Forelimb muscle (tissue), 1 donor: ENCODE results near the gene CEP164. TPM values are rescaled to one million over a fixed set of nuclear protein-coding genes. Genes with fewer than 3 reads are reported as not detected.
"Not testable (repeated sequence)": the region's sequence is repeated elsewhere in the genome, so short reads cannot be mapped to it uniquely, and the experiment has no call there.

Experiments
- DNase-seq: peaks from one replicate; pipeline ENCODE4 v3.0.0-alpha.2; 2013; ENCODE audit warnings: low read depth
- polyA plus RNA-seq: library from polyadenylated mRNA; unstranded; fragments of 120-200 nt; gene quantifications from one replicate; pipeline ENCODE4 v1.2.1, GENCODE V29; 2013; ENCODE audit not compliant: insufficient read length

CEP164 gene
- polyA plus RNA-seq, 1 donor: 13.7 TPM

DNA sequence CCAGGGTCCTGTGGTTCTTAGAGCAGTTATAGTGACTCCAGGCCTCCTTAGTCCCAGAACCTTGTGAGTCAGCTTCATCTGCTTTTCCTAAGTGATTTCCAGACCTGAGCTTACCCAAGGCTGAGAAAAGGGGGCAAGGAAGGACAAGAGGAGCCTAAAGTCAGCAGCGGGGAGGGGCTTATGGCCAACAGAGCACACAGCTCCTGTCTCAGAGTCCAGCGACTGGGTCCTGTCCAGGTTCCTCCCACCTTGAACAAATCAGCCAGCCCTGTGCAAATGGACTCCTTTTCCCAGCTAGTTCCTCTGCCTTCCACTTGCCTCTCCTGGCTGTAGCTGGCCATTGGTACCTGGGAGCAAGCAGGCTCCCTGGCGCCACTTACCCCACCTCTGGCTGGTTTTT is 22.5 kb upstream of the CEP164 start:
- DNase-seq: no peak

DNA sequence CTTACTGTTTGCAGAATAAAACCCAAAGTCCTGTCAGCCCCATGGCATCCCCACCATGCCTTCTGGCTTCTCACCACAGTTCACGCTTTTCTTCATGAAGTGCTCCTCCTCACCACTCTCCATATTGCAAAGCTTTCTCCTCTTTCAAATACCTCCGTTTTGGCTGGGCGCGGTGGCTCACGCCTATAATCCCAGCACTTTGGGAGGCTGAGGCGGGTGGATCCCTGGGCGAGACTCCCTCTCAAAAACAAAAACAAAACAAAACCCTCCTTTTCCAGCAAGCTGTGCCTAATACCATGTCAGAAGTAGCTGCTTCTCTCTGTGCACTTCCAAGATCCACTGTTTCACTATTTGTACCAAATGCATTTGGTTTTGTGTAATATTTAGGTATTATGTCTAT is 18.3 kb upstream of the CEP164 start:
- DNase-seq: no peak

DNA sequence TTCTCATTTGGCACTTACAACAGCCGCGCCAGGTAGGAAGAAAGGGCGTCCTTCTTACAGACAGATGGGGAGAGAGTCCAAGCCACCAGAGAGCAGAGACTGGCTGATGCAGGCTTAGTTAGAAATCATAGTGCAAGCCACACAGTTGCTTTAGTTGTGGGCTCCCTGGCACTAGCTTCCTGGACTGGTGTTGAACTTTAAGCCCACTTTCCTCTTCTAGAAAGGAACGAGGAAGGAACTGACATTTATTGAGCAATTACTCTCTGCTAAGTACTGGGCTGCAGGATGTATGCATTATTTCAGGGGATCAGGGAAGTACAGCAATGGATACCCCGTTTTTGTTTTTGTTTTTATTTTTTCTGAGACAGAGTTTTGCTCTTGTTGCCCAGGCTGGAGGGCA is 14.6 kb upstream of the CEP164 start:
- no peak for DNase-seq

DNA sequence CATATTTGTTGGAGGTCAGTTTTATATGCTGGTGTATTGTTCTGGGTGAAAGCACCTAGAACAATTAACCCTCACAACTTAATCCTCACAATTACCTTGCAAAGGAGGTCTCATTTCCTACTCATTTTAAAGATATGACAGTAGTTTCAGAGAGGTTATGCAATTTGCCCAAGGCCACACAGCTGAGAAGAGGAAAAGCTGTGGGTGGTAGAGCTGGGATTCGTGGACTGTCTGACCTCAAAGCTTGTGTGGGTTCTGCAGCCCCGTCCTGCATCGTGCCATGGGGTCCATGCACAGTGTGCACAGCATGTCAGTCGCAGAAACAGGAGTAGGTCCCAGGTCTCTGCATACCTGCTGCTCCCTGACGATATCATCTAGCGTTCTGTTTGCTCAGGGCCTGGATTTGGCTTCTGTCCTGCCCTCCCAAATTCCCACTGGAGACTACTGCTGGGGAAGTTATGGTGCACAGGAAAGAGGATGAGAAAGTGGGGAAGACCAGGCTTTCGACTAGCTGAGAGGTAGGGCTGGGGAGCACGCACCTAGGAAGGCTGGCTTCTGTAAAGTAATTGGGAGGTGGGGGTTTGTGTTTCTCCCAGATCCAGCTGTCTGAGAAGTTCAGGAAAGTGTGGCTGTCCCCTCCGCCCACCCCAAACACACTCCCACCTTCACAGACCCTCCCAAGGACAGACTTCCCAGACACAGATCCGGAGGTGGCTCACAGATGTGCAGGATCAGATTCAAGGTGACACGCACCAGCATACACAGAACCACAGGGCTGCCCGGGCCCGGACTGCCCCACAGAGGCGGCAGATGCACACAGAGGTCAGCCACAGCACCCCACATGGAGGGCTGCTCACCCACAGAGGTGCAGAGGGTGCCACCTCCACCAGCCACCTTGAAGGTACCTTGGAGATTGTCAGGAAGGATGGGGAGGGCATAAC is 13.6 kb upstream of the CEP164 start:
- no peak for DNase-seq

DNA sequence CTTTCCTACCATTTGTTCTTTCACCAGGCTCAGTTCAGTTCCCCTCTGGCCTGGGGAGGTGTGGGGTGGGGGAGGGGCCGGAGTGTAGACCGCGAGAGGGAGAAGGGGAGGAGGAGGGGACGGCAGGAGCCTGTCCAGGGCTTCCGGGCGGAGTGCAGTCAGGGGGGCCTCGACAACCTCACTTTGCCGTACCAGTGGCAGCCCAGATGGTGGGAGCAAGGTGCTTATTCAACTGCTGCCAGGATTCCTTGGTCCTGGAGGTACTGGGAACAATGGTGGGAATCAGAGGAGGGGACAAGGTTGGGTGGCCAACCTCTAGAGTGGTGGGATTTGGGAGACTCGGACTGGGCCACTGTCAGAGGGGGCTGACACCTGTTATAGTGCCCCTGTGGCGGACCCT is 12.8 kb upstream of the CEP164 start:
- DNase-seq: no peak

DNA sequence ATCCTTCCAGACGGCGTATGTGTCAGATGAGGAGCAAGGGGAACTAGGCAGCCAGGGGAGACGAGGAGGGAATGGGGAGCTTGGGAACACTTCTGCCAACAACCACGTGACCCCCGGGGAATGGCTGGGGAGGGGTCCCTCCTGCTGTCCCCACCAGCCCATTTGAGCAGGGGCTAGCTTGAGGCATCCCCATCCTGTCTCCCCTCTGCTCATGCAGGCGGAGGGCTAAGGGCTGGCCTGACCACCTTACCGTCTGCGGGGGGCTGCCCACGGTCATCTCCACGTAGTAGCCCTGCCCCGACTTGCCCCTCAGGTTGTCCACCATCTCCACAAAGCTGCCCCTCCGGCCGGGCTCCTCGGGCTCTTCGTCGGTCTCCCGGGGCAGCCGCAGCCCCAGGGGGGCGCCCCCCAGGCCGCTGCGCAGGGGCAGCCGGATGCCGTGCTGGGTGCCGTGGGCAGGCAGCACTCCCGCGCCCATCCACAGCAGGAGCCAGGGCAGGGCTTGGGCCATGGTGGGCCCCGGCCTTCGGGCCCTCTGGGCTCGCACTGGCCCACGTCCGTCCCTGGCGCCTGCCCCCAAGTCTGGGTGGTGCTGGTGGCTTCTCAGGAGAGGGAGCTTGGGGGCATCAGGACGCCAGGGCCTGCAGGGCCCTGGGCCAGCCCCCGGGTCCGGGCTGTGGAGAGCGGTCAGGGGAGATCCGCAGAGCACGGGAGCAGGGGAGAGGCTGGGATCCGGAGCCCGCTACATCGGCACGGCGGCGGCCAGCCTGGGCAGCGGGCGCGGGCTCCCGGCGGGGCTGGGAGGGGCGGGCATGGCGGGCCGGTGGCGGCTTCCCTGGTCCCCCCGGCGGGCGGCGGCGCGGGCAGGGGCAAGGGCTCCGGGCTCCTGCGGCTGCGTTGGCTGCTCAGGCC is 12.1 kb upstream of the CEP164 start:
- DNase-seq: no peak

DNA sequence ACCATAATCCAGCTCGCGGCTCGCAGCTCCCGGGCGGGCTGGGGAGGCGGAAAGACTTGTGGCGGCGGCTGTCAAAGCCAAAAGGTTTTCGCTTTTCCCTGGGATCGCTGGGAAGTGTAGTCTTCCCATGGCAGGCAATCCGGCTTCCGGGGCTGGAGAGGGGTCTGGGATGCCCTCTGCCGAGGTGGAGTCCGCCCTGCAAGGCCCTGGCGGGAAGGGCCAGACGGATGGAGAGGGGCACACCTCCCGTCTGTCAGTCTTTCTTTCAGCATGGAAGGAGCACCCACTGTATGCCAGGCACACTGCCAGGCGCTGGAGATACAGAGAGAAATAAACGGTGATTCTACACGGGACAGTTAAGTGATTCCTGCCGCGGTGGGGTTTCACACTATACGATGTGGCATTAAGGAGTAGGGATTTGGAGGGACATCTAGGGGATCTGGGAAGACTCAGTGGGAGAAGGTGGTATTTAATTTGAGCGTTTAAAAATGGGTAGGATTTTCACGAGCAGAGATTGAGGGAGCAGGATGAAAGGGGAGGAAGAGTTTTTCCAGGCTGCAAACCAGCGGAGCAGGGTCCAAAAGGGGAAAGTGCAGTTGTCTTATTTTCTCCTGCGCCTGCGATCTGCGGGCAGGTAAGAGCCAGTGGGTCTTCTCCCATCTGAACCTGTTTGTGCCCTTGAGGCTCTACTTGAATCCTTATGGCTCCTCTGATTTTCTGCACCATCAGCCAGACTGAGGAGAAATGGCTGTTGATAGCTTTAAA is 11.3 kb upstream of the CEP164 start, which contains the start of gene BACE1:
BACE1 (minus strand) TSS at position 60 of the 765 bp plus-strand sequence. CDS start 461 bp downstream, outside the sequence.
- peak; percentile 71 for DNase-seq

DNA sequence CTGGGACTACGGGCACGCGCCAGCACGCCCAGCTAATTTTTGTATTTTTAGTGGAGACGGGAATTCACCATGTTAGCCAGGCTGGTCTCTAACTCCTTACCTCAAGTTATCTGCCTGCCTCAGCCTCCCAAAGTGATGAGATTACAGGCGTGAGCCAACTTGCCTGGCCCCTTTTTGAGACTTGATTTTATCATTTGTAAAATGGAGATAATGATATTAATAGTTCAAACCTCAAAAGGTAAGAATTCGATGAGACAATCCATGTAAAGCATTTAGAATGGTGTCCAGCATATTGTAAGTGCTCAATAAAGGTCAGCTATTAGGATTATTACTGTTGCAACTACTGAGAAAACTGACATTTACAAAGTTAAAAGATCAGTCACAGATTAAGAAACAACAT is 8.9 kb upstream of the CEP164 start:
- no peak for DNase-seq

DNA sequence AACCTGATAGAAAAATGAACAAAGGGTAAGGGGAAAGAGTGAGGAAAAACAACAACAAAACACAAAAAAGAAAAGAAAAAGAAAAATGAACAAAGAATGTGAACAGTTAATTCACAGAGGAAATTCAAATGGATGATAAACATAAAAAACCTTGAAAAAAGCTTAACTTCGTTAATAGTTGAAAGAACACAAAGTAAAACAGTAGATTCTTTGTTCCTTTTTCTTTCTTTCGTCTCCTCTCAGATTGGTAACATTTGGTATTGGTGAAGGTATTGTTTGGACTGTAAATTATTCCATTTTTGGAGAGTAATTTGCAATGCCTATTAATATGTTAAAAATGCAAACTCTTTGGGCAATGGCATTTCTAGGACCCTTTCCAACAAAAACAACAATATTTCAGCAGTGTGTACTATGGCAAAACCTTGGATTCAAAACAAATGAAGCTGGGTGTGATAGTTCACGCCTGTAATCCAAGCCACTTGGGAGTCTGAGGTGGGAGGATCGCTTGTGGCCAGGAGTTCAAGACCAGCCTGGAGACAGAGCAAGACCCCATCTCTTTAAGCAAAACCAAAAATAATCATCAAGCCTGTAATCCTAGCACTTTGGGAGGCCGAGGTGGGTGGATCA is 8.3 kb upstream of the CEP164 start:
- DNase-seq: no peak

DNA sequence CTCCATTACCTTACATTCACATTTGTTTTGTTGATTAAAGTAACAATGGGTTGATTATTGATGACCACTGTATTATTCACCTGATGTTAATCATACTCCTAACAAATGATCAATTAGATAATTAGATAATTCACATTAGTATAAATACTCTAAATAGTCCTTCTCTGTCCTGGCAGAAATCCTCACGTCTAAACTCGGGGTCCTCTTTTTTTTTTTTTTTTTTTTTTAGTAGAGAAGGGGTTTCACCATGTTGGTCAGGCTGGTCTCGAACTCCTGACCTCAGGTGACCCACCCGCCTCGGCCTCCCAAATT is 443 bp upstream of the CEP164 start:
- DNase-seq: not testable (repeated sequence)

DNA sequence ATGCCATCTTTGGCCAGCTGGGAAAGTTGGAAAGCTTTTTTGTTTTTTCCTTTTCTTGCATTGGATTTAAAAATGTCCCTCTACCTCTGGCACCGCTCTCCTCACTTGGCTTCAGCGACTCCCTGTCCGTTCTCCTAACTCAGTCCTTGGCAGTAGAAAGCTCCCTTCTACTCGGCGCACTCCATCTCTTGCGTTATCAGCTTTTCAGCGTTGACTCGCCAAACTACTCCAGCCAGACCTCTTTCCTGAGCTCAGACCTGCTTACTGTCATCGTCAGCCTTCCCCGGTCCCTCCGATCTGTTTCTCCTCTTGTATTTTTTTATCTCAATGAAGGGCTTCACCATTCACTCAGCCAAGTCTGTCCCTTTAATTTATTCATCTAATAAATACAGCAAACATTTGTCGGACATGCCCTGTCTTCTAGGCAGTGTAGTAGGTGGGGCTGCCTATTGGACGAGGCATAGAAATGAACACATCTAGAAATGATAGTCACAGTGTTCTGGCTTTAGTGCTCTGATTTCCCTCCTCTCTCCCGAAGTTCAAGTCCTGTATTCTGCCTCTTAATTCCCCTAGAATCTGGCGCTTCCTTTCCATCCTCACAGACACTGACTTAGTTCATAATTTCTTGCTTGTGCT is 839 bp downstream of the CEP164 start:
- DNase-seq: peak; percentile 28

DNA sequence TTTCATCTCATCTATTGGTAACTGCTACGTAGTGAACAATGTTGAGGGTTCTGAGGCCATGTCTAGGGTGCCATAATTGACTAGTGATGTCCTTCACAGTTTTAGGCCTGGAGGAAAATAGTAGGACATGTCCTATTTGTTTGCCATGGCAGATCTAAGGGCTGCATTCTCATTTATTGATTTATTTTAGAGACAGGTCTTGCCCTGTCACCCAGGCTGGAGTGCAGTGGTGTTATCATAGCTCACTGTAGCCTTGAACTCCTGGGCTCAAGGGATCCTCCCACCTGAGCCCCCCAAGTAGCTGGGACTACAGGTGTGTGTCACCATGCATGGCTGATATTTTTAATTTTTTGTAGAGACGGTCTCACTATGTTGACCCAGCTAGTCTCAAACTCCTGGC is 5.2 kb downstream of the CEP164 start:
- DNase-seq: no peak

DNA sequence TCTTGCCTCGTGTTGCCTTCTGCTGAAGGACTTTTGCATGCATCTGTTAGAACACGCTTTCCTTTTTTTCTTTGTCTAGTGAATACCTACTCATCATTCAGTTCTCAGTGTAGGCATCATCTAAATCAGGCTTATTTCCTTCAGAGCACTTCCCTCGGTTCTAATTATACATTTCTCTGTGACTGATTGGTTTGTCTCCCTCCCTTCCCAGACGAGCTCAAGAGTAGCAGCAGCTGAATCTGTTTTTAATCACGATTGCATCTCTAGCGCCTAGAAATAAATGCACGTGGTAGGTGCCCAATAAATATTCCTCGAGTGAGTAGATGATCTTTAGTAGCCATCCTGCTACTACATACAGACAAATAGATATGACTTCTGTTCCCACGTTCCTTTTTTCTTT is 6.3 kb downstream of the CEP164 start:
- DNase-seq: no peak

DNA sequence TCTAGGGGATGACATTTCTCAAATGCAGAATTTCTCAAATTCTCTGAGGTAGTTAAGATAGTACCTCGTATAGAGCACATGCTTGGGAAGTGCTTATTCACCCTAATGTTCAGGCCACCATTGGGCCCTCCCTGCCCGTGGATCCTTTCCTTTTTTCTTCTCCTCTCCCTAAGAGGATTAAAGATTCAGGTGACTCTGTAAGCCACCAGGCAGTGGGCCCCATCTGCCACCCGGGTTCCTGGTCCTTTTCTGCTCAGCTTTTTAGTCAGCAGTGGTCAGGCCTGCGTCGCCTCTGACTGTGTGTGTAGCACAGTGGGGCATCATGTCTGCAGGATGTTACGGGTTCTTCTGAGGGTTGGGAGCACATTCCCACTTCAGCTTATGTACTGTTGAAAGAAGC is 7.2 kb downstream of the CEP164 start:
- DNase-seq: no peak

DNA sequence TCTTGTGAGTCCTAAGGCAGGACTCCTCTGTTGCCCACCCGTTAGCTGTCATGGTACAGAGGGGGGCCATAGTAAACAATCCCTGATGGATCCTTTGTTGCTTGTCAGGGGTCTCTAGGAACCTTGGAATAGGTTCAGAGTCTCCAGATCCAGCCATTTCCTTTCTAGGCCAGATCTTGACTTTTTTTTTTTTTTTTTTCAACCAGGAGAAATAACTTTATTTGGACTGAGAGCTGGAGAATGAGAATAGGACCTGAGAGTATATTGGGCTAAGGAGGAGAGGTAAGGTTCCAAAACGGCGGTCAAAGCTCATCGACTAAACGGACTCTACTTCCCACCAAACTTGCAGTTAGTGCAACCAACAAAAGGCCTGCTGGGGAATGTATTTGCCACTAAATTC is 7.7 kb downstream of the CEP164 start:
- DNase-seq: no peak

DNA sequence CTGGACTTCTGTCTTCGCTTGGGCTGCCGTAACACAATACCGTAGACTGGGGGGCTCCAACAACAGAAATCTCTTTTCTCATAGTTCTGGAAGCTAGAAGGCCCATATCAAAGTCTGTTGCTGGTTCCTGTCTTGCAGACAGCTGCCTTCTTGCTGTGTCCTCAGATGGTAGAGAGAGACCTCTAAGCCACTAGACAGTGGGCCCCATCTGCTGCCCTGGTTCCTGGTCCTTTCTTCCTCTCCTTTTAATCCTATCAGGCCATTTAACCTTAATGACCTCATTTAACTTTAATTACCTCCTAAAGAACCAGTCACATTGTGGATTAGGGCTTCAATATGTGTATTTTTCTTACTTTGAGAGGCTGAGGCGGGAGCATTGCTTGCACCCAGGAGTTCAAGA is 9.4 kb downstream of the CEP164 start:
- DNase-seq: no peak

DNA sequence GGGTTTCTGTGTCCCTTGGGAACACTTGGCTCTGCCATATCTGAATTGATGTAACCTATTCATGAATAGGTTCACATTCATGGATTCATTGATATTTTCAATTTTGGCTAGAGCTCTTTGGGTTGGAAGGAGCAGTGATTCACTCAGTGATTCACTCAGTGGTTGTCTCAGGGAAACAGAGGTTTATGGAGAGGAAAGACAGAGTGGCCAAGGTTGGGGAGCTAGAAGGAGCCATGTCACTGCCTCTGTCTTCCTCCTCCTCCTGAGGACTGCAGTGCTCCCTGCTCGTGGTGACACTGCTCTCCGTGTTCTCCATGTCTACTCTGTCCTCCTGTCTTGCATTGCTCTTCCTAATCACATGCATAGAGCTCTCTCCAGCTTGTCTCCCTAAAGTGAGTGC is 17.4 kb downstream of the CEP164 start:
- DNase-seq: no peak

DNA sequence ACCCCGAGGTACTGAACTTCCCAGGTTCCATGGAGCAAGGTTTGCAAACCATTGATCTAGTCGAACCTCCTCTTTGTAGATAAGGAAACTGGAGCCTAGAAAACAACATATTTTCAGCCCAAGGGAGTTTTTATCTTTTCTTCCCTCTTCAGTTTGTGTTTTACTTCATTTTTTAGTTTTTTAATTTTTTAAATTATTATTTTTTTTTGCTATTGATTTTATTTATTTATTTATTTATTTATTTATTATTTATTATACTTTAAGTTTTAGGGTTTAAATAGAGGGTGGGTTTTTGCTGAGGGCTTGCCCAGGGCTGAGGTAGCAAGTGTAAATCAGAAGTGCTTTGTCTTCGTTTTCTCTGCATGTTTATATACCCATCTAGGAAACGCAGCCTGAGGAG is 26.9 kb downstream of the CEP164 start:
- DNase-seq: no peak

DNA sequence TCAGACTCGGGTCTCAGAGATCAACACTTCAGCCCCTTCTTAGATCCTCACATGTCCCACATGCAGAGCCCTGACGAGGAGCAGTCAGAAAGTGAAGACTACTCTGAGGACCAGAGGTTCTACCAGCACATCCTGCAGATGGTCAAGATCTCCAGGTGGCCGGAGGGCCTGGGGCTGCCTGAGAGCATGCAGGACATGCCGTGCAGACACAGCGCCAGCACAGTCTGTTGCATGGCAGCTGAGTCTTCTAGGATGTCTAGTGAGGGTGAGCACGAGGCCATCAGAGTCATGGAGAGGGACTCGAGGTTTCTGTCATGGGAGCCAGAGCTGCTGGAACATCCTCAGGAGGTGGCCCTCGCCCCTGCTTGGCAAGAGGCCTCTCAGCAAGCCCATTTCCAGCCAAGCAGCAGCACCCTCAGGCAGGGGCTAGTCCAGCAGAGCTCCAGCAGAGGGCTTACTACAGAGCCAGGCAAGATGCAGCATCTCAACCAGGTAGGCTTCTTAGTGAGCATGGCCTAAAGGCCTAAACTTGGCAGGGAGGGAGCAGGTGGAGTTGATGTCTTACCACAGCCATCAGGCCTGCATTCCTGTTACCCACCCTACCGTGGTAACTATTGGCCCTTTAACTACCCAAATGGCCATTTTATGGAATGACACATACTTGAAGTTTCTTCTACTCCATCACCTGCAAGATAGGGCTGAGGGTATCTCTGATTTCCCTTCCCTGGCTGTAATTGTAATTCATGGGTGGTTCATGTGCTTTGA is 28.7 kb downstream of the CEP164 start:
- DNase-seq: no peak

DNA sequence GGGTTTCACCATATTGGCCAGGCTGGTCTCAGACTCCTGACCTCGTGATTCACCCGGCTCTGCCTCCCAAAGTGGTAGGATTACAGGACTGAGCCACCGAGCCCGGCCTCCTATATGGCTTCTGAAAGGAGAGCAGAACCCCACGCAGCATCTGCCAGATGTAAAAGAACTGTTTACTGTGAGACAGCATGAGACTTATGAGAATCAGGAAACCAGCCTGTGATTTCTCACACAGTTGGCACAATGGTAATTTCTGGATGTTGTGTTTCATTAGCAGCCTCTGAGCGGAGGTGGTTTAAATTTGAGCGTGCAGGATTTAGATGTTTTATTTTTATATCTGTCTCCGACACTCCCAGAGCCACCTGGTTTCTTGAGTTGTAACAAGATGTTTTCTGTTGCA is 33.8 kb downstream of the CEP164 start:
- no peak for DNase-seq
